NCI-H69 (cell line): Measurements from ENCODE around the gene TMEM95.
"Not testable (repeated sequence)": the region's sequence is repeated elsewhere in the genome, so short reads cannot be mapped to it uniquely, and the experiment has no call there.

Source experiments
- DNase-seq: peaks from one replicate; lab custom pipeline; 2025; lab: John Stamatoyannopoulos, UW

The TMEM95 gene

GRCh38 chr17:7346761-7347614 is 8.0 kb upstream of the TMEM95 start:
- no peak for DNase-seq

DNA sequence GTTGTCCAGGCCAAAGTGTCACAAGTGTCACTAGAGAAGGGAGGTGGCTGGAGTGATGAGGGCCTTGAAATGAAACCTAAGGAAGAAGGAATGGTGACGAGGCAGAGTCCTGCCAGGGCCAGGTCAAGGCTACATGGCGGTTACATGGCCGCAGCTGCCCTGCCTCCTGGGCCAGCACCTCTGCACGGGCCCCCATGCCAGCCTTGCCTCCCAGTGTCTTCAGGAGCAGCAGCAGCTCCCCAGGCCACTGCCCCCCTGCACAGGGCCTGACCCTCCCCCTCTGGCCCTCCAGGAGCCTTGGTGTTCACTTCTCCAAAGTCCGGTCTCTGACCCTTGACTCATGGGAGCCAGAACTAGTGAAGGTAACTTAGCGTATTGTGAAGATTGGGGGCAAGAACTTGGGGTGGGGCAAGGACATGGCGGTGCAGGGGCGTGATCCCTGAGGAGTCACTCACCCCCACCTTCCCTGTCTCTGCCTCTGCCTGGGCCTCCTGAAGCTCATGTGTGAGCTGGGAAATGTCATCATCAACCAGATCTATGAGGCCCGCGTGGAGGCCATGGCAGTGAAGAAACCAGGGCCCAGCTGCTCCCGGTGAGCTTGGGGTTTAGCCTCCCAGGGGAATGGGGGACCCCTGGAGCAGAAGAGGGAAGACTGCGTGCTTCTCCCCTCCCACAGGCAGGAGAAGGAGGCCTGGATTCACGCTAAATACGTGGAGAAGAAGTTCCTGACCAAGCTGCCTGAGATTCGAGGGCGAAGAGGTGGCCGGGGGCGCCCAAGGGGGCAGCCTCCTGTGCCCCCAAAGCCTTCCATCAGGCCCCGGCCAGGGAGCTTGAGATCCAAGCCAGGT is 7.1 kb upstream of the TMEM95 start:
- DNase-seq = no peak

DNA sequence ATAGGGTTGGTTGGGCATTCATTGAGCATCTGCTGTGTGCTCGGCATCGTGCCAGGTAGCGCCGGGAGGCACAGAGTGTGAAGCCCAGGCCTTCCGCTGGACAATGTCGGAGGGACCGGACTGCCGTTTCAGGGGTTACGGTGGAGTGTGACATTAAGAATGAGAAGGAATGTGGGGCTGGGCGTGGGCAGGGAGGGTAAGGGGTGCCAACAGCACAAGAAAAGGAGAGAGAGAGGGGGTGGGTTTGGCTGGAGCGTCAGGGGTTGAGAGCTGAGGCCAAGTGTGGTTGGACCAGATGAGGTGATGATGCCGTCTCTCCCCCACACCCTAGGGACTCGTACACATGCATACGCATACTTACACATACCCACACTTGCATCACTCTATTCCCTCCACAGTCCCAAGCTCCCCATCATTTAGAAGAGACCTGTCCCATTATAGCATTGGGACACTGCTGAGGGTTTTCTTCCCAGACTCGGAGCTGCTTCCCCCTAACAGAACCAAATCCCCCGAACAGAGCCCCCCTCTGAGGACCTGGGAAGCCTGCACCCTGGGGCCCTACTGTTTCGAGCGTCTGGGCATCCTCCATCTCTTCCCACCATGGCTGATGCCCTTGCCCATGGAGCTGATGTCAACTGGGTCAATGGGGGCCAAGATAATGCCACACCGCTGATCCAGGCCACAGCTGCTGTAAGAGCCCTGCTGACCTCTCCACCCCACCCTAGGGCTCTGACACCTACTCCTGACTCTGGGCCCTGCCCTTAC is 6.3 kb upstream of the TMEM95 start:
- DNase-seq = peak; percentile 7

GRCh38 chr17:7351665-7352502 is 3.1 kb upstream of the TMEM95 start, which contains the start of gene KCTD11:
Gene KCTD11 (plus strand): TSS chr17:7352162.
- DNase-seq = peak; percentile 64

DNA sequence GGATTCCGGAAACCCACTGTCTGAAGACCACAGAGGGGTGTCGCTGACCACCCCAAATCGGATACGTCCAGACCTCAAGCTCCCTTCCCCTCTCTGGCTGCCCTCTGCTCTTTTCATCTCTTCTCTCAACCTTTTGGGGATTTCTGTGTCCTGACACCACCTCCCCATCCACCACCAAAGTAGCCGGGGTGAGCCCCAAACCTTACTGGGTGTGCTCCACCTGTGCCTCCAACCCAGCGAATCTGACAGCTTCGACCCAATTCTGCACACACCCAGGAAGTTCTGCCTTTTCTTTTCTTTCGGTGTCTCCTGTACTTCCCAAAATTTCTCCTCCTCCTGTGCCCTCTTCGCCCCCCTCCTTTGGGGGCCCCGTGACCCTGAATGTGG is 2.5 kb upstream of the TMEM95 start:
- DNase-seq = no peak

GRCh38 chr17:7352910-7353635 is 1.9 kb upstream of the TMEM95 start:
- no peak for DNase-seq

DNA sequence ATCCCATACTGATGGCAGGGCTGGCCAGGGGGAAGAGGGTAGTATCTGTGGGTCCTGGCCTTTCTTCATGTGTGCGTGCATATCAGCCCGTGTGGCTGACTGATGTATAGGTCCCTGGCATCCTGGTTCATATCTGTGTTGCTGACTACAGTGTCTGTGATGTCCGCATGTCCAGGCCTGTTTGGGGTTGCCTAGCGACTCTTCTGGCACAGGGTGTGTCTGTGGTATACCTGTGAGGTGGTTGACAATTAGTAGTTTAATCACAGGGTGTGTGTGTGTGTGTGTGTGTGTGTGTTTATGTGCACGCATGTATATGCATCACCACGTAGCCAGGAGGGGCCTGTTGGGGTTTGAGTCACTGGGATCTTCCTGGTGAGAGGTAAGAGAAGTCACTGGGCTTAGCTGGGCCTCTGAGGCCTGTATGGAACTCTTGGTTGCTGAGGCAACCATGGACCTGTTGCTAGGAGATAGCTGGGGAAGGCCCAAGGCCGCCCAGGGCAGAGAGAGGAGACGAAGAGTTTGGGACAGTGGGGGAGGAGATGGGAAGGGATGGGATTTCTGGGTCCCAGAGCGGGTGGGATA is 603 bp upstream of the TMEM95 start:
- DNase-seq = peak; percentile 53

- DNase-seq = no peak
These were observed 617 bp downstream of the TMEM95 start for GRCh38 chr17:7355573-7355972.

- peak; percentile 73 for DNase-seq
These were observed 1.2 kb downstream of the TMEM95 start for GRCh38 chr17:7356072-7356549.

GRCh38 chr17:7356756-7357155 is 1.8 kb downstream of the TMEM95 start:
- no peak for DNase-seq

DNA sequence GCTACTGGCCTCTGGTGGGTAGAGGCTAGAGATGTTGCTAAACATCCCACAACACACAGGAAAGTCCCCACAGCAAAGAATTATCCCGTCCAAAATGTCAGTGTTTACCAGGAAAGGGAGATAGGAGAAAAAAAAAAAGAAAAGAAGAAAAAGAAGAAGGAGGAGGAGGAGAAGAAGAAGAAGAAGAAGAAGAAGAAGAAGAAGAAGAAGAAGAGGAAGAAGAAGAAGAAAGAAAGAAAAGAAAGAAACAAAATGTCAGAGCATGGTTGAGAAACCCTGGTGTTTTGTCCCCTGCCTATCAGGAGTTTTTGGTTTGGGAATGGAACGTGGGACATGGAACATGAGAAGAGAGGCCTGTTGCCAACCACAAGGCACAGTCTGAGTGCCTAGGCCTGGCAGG is 2.4 kb downstream of the TMEM95 start:
- DNase-seq = no peak

- no peak for DNase-seq
These were observed 7.0 kb downstream of the TMEM95 start for GRCh38 chr17:7361906-7362305.

- DNase-seq = no peak
These were observed 8.4 kb downstream of the TMEM95 start for GRCh38 chr17:7363311-7363710.

- not testable (repeated sequence) for DNase-seq
These were observed 11.0 kb downstream of the TMEM95 start for GRCh38 chr17:7365963-7366362.

DNA sequence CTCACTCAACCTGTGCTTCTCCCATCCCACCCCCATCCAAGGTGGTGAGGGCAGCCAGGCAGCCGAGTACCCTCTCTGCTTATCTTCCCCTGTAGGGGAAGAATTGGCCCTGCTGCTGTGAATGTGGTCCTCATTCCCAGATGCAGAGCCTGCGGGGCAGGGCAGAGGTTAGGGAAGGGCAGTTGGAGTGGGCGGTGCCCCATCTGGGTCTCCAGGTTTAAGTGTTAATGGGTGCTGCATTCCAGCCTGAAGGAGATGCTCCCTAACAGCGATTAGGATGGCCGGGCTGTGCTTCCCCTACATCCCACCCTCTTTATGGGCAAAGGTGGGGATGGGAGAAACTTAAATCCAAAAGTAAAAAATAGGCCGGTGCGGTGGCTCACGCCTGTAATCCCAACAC is 12.1 kb downstream of the TMEM95 start:
- no peak for DNase-seq

GRCh38 chr17:7367918-7368598 is 13.1 kb downstream of the TMEM95 start:
- DNase-seq = no peak

- not testable (repeated sequence) for DNase-seq
These were observed 13.6 kb downstream of the TMEM95 start for GRCh38 chr17:7368599-7368994.

DNA sequence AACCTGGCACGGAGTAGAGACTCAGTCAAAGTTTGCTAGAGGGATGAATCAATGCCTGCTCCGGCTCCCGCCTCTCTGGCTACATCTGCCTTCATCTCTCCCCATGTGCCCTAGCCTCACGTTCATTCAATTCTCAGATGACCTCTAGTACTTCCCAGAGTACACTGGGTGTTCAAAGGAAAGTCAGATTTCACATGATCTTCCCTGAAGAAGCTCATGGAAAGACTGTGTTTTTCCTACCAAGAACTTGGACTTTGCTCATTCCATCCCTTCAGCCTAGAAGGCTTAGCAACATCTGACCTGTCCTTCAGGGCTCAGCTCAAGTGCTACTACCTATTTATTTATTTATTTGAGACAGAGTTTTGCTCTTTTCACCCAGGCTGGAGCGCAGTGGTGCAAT is 14.9 kb downstream of the TMEM95 start:
- no peak for DNase-seq

- DNase-seq = no peak
These were observed 15.9 kb downstream of the TMEM95 start for GRCh38 chr17:7370853-7371252.

GRCh38 chr17:7374353-7374752 is 19.4 kb downstream of the TMEM95 start:
- DNase-seq = no peak
